Measurements from ENCODE around the gene RGS7BP.

Gene RGS7BP

GRCh38 chr5:64619609-64620008 lies 113.8 kb downstream of the RGS7BP start:
- H3K4me3 ChIP-seq (replicated peaks; ENCODE audit: low read depth, low read length) = no peak overlapping the region
- no peak for DNase-seq (ENCODE audit: extremely low read depth, low read depth)
- TF ChIP-seq CTCF (IDR thresholded peaks at IDR 0.05; ENCODE audit: low read depth, low read length, missing control alignments) = no peak

DNA sequence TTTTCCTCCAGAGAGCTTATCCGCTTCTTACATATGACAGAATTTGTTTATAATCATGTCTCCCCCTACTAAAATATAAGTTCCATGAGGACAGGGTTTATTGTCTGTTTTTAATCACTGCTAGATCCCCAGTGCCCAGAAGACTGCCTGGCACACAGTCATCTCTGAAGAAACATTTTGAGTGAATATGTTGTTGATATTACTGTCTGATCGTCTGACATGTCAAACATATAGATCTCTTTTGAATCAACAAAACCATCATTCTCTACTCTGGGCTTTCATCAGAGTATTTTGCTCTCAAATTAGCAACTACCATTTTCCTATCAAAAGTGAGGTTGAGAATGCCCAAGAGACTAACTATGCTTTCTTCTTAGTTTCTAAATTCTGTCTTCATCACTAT lies 117.2 kb downstream of the RGS7BP start:
- no peak for DNase-seq (ENCODE audit: extremely low read depth, low read depth)
- H3K4me3 ChIP-seq (replicated peaks; ENCODE audit: low read depth, low read length) = no peak overlapping the region
- no peak for TF ChIP-seq CTCF (IDR thresholded peaks at IDR 0.05; ENCODE audit: low read depth, low read length, missing control alignments)

DNA sequence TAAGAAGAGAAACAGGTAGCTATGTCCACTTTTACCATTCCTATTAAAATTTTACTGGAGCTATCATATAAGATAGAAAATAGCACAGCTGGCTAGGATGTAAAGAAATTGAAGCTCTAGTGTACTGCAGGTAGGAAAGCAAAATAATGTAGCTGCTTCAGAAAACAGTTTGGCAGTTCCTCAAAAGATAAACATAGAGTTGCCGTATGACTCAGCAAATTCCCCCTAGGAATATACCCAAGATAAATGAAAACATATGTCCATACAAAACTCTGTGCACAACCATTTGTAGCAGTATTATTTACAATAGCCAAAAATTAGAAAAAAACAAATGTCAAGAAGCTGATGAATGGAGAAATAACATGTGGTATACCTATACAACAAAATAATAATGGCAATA lies 119.9 kb downstream of the RGS7BP start:
- TF ChIP-seq CTCF (IDR thresholded peaks at IDR 0.05; ENCODE audit: low read depth, low read length, missing control alignments) = no peak
- H3K4me3 ChIP-seq (replicated peaks; ENCODE audit: low read depth, low read length) = no peak overlapping the region
- peak; percentile 61 for DNase-seq (ENCODE audit: extremely low read depth, low read depth)

DNA sequence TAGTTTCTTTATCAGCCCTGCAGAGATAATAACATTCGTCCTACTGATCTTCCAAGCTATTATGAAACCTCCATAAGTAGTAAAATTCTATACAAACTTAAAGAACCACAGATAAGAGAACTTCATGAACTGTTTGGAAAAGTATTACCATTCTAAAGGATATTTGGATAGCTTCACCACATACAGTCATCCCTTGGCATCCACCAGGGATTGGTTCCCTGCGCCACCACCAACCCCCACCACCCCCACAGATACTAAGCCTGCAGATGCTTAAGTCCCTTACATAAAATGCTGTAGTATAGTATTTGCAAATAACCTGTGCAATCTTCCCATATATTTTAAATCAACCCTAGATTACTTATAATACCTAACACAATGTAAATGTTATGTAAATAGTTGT lies 123.1 kb downstream of the RGS7BP start:
- no peak for DNase-seq (ENCODE audit: extremely low read depth, low read depth)
- no peak overlapping the region for H3K4me3 ChIP-seq (replicated peaks; ENCODE audit: low read depth, low read length)
- no peak for TF ChIP-seq CTCF (IDR thresholded peaks at IDR 0.05; ENCODE audit: low read depth, low read length, missing control alignments)

DNA sequence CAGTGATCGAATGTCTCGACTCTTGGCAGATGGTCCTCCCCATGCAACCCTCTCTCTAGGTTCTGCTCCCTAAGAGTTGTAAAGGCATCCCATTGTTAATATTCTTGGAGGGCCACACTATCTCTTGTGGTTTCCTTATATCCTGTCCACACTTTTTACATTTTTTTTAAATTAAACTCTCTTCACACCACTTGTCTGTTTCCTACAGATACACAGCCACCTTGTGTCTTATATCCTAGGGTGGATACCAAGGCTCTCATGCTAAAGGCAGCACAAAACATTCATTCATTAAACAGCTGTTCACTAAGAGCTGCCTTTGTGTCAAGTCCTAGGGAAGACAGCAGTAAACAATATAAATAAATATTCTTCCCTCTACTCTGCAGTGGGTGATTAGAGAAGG lies 124.0 kb downstream of the RGS7BP start:
- DNase-seq (ENCODE audit: extremely low read depth, low read depth) = no peak
- no peak for TF ChIP-seq CTCF (IDR thresholded peaks at IDR 0.05; ENCODE audit: low read depth, low read length, missing control alignments)
- H3K4me3 ChIP-seq (replicated peaks; ENCODE audit: low read depth, low read length) = no peak overlapping the region

GRCh38 chr5:64632251-64632650 lies 126.4 kb downstream of the RGS7BP start:
- peak; percentile 22 for DNase-seq (ENCODE audit: extremely low read depth, low read depth)
- H3K4me3 ChIP-seq (replicated peaks; ENCODE audit: low read depth, low read length) = no peak overlapping the region
- no peak for TF ChIP-seq CTCF (IDR thresholded peaks at IDR 0.05; ENCODE audit: low read depth, low read length, missing control alignments)

GRCh38 chr5:64634997-64635686 lies 129.3 kb downstream of the RGS7BP start:
- no peak overlapping the region for H3K4me3 ChIP-seq (replicated peaks; ENCODE audit: low read depth, low read length)
- peak; percentile 29 for DNase-seq (ENCODE audit: extremely low read depth, low read depth)
- peak; percentile 42 for TF ChIP-seq CTCF (IDR thresholded peaks at IDR 0.05; ENCODE audit: low read depth, low read length, missing control alignments)
